PC-9 (cell line): Measurements from ENCODE around the gene KRT15. TPM values are rescaled to one million over a fixed set of nuclear protein-coding genes. Genes with fewer than 3 reads are reported as not detected.

Experiments
- BruUV-seq: library from RNA; stranded (reverse); fragments of 400-500 nt; replicated peaks from 2 replicates; lab custom pipeline; 2021; lab: Mats Ljungman, UMichigan
- CTCF ChIA-PET: fragments of 300-600 bp; sonication (Branson Sonifier 250); formaldehyde crosslinking; loops from one replicate; lab custom pipeline; 2022; ENCODE audit warnings: antibody characterized with exemption; lab: Charles Lee
- POLR2A ChIA-PET: fragments of 300-600 bp; sonication (Branson Sonifier 250); formaldehyde crosslinking; loops from one replicate; lab custom pipeline; 2022; ENCODE audit warnings: antibody characterized with exemption; ENCODE audit not compliant: unreplicated experiment; lab: Charles Lee
- DNase-seq, 2 experiments: peaks; one replicate each; pipeline versions ENCODE4 v3.0.0 to v3.0.0-alpha.2; 2015 to 2022; ENCODE audit warnings: mixed read lengths in 1 of 2
- H2AFZ ChIP-seq: fragments of 200-600 bp; sonication (generic); 2 replicates; pipeline ENCODE4 v1.8.1; 2017; ENCODE audit warnings: antibody characterized with exemption
- H3F3A ChIP-seq: fragments of 200-600 bp; sonication (generic); 2 replicates; pipeline ENCODE4 v1.8.1; 2017; ENCODE audit warnings: antibody characterized with exemption, mild to moderate bottlenecking, low read depth; ENCODE audit not compliant: insufficient read depth
- H3K27ac ChIP-seq: fragments of 200-600 bp; sonication (generic); 2 replicates; pipeline ENCODE4 v1.6.1; 2016; ENCODE audit warnings: mixed run types
- H3K27me3 ChIP-seq: fragments of 200-600 bp; sonication (generic); 2 replicates; pipeline ENCODE4 v1.6.1; 2016; ENCODE audit warnings: low read depth, mixed run types; ENCODE audit not compliant: insufficient read depth
- H3K36me3 ChIP-seq: fragments of 200-600 bp; sonication (generic); 2 replicates; pipeline ENCODE4 v1.6.1; 2016; ENCODE audit warnings: low read depth, mixed run types
- H3K4me1 ChIP-seq: fragments of 200-600 bp; sonication (generic); replicated peaks from 2 replicates; pipeline ENCODE4 v1.6.1; 2016; ENCODE audit warnings: mixed run types; ENCODE audit not compliant: insufficient read depth
- H3K4me2 ChIP-seq: fragments of 200-600 bp; sonication (generic); 2 replicates; pipeline ENCODE4 v1.6.1; 2017; ENCODE audit warnings: mixed run types
- H3K4me3 ChIP-seq: fragments of 200-600 bp; sonication (generic); 2 replicates; pipeline ENCODE4 v1.6.1; 2016; ENCODE audit warnings: mixed run types
- H3K79me2 ChIP-seq: fragments of 200-600 bp; sonication (generic); 2 replicates; pipeline ENCODE4 v1.6.1; 2017; ENCODE audit warnings: low read depth, mixed run types
- H3K9me2 ChIP-seq: fragments of 200-600 bp; sonication (generic); 2 replicates; pipeline ENCODE4 v1.8.1; 2017; ENCODE audit warnings: mild to moderate bottlenecking; ENCODE audit not compliant: insufficient read depth
- H3K9me3 ChIP-seq: fragments of 200-600 bp; sonication (generic); 2 replicates; pipeline ENCODE4 v1.8.1; 2016; ENCODE audit warnings: low read depth; ENCODE audit not compliant: insufficient read depth
- H4K20me1 ChIP-seq: fragments of 200-600 bp; sonication (generic); 2 replicates; pipeline ENCODE4 v1.8.1; 2017; ENCODE audit not compliant: insufficient read depth
- CTCF ChIP-seq: fragments of 200-600 bp; sonication (generic); conservative IDR thresholded peaks from 2 replicates; pipeline ENCODE4 v1.6.1; 2017; ENCODE audit warnings: mixed run types, antibody characterized with exemption, mild to moderate bottlenecking, moderate library complexity
- EZH2 ChIP-seq: fragments of 200-600 bp; sonication (generic); IDR thresholded peaks from 2 replicates; pipeline ENCODE4 v1.8.0; 2017; ENCODE audit warnings: antibody characterized with exemption, low read depth
- intact Hi-C: fragments of 100-400 bp; cut with micrococcal nuclease; formaldehyde crosslinking; loops from one replicate; pipeline ENCODE4 v1.10.0; 2022; ENCODE audit not compliant: unreplicated experiment
- total RNA-seq: library from RNA; stranded (reverse); gene quantifications from 2 replicates; pipeline ENCODE4 v1.2.3, GENCODE V29; 2021

KRT15 gene
- total RNA-seq, 1 experiment from 2014 or later = 41.9 TPM

DNA sequence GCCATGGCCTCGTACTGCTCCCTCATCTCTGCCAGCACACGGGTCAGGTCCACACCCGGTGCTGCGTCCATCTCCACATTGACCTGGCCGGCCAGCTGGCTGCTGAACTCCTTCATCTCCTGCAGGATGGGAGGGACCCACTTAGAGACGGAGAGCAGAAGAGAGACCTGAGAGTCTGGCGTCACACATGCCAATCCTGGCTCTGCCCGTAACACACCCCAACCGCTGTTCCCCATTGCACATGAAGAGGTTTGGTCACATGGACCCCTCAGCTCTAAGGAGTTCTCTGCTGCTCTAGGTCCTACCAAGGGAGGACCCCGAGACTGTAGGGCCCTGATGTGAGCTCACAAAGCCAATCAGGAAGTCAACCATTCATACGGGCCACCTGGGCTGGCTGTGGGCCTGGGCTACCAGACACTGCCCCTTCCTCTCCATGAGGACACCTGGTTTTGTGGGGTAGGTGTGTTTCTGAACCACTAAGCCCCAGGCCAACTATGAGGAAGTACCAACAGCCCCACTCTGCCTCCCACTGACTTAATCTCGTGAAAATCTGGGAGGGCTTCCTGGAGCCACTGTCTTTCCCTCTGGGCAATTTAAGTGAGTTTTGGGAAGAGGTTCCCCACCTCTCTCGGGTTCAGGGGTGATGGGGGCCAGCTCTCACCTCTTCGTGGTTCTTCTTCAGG, 2.4 kb downstream of the KRT15 start:
- Histone ChIP-seq H3K9me3 (no peaks in the 10 kb centered on the region), H3K4me1 (peaks cover 50% of the 10 kb centered on the region), H3K4me2 (peak overlapping the region; percentile 69), H3K4me3 (no peak overlapping the region), H3K27me3 (no peaks in the 10 kb centered on the region), H2AFZ (no peak overlapping the region), H3K27ac (no peak overlapping the region), H3F3A (peaks cover 49% of the 10 kb centered on the region), H4K20me1 (no peaks in the 10 kb centered on the region), H3K9me2 (no peaks in the 10 kb centered on the region), H3K36me3 (no peaks in the 10 kb centered on the region; the same call in 1 of the 2 replicates), H3K79me2 (peaks cover 18% of the 10 kb centered on the region; the same call in 1 of the 2 replicates)
- POLR2A ChIA-PET = interaction anchor here (0.5 to 0.7 kb wide), 2 partner anchors 9 to 738 kb away, joined by 4 to 10 read pairs; no protein-coding TSS in a partner anchor
- BruUV-seq = no TSS peak
- no peak for DNase-seq
- no peak for TF ChIP-seq CTCF
- no peak for TF ChIP-seq EZH2
- CTCF ChIA-PET = no interaction called here
- intact Hi-C loops = no loop called here

- BruUV-seq = no TSS peak
- no peak for TF ChIP-seq EZH2
- TF ChIP-seq CTCF = no peak
- Histone ChIP-seq H3K27me3 (no peaks in the 10 kb centered on the region), H3K9me3 (no peaks in the 10 kb centered on the region), H3K9me2 (no peaks in the 10 kb centered on the region), H3K4me3 (no peak overlapping the region), H3F3A (peaks cover 28% of the 10 kb centered on the region), H3K4me1 (peaks cover 48% of the 10 kb centered on the region), H3K36me3 (no peaks in the 10 kb centered on the region; the same call in 1 of the 2 replicates), H3K79me2 (peaks cover 11% of the 10 kb centered on the region; the same call in 1 of the 2 replicates), H3K27ac (no peak overlapping the region), H4K20me1 (no peaks in the 10 kb centered on the region), H3K4me2 (no peak overlapping the region), H2AFZ (no peak overlapping the region)
- CTCF ChIA-PET = no interaction called here
- intact Hi-C loops = no loop called here
- DNase-seq = no peak
- POLR2A ChIA-PET = no interaction called here
These were observed 5.5 kb downstream of the KRT15 start for GRCh38 chr17:41513168-41513547.

GRCh38 chr17:41512546-41513167, 6.0 kb downstream of the KRT15 start:
- no TSS peak for BruUV-seq
- intact Hi-C loops = no loop called here
- CTCF ChIA-PET = no interaction called here

More at GRCh38 chr17:41512546-41513167, 6.0 kb downstream of the KRT15 start:
- Histone ChIP-seq H3K9me2 (no peaks in the 10 kb centered on the region), H3K79me2 (peaks cover 6% of the 10 kb centered on the region; the same call in 1 of the 2 replicates), H4K20me1 (no peaks in the 10 kb centered on the region), H3K9me3 (no peaks in the 10 kb centered on the region), H3K36me3 (no peaks in the 10 kb centered on the region; the same call in 1 of the 2 replicates), H3K4me1 (peaks cover 48% of the 10 kb centered on the region), H3K4me2 (no peak overlapping the region), H3F3A (peaks cover 32% of the 10 kb centered on the region), H3K27me3 (no peaks in the 10 kb centered on the region), H2AFZ (no peak overlapping the region), H3K4me3 (no peak overlapping the region), H3K27ac (no peak overlapping the region)
- no peak for TF ChIP-seq CTCF
- no peak for TF ChIP-seq EZH2
- DNase-seq = no peak
- POLR2A ChIA-PET = no interaction called here
